Urinary bladder (tissue), 4 donors: ENCODE measurements around the gene PASK. TPM values are rescaled to one million over a fixed set of nuclear protein-coding genes. Genes with fewer than 3 reads are reported as not detected.

Experiments
- DNase-seq: peaks from one replicate; pipeline ENCODE4 v3.0.0-alpha.2; 2015; ENCODE audit errors: extremely low spot score
- H3K27ac ChIP-seq: one replicate; pipeline ENCODE4 v1.5.1; 2013; ENCODE audit warnings: low read depth, mild to moderate bottlenecking, moderate library complexity
- H3K36me3 ChIP-seq: one replicate; pipeline ENCODE4 v1.6.1; 2013; ENCODE audit warnings: mild to moderate bottlenecking, moderate library complexity; ENCODE audit not compliant: insufficient read depth
- H3K4me1 ChIP-seq: one replicate; pipeline ENCODE4 v1.6.1; 2013; ENCODE audit warnings: mild to moderate bottlenecking, moderate library complexity; ENCODE audit not compliant: insufficient read depth
- H3K4me3 ChIP-seq: one replicate; pipeline ENCODE4 v1.5.1; 2013; ENCODE audit warnings: low read depth, low read length
- whole genome bisulfite sequencing: extraction: QIAGEN DNeasy Blood & Tissue Kit; methylation state at CpG from one replicate; pipeline ENCODE4 v1.1.7; 2013; 5-methylcytosine and 5-hydroxymethylcytosine counted together
- polyA plus RNA-seq: library from polyadenylated mRNA; stranded (reverse); fragments of 200-250 nt; gene quantifications from one replicate; pipeline ENCODE4 v1.2.3, GENCODE V29; 2013
- total RNA-seq: library from RNA; depleted of rRNA; stranded (reverse); fragments of >200 nt; gene quantifications from one replicate; pipeline ENCODE4 v1.2.3, GENCODE V29; 2014
- donor health status: healthy with polysubstance abuse.
- donor health status: healthy.

Gene PASK
- total and polyA plus RNA-seq, 2 donors = 3.6 to 4.8 TPM

DNA sequence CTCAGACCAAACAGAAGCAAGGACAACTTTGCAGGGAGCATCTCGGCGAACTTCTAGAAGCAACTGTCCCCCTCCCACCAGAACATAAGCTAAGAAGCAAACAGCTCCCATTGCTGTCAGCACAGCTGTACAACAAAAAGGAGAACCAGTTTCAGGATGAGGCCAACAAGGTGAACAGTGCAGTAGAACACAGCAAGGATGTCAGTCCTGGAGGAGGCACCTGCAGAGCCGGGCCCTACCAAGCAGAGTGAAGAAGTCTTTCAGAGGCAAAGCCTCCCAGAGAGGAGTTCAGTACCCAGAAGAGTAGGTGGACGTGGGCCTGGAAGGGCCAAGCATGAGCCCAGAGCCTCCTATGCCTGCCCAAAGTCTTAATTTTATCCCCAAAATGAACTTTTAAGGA lies 1.0 kb downstream of the PASK start:
- H3K36me3 ChIP-seq = no peaks in the 10 kb centered on the region
- H3K4me1 ChIP-seq = no peaks in the 10 kb centered on the region
- no peak for DNase-seq
- H3K4me3 ChIP-seq = no peak overlapping the region
- 90% methylated on average over 4 of the region's 4 CpGs for WGBS
- H3K27ac ChIP-seq = no peak overlapping the region

DNA sequence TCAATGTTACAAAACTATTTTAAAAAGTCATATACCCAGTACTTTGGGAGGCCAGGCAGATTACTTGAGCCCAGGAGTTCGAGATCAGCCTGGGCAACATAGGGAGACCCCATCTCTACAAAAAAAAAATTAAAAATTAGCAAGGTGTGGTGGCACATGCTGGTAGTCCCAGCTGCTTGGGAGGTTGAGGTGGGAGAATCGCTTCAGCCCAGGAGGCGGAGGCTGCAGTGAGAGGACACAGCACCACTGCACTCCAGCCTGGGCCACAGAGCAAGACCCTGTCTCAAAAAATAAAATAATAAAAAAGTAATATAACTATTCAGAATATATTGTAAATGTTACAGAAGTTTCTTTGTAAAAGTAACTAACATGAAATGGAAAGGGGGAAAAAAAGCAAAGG lies 1.9 kb downstream of the PASK start:
- no peaks in the 10 kb centered on the region for H3K4me1 ChIP-seq
- H3K4me3 ChIP-seq = no peak overlapping the region
- DNase-seq = no peak
- H3K36me3 ChIP-seq = no peaks in the 10 kb centered on the region
- H3K27ac ChIP-seq = no peak overlapping the region
- 98% methylated on average over 3 of the region's 3 CpGs for WGBS

DNA sequence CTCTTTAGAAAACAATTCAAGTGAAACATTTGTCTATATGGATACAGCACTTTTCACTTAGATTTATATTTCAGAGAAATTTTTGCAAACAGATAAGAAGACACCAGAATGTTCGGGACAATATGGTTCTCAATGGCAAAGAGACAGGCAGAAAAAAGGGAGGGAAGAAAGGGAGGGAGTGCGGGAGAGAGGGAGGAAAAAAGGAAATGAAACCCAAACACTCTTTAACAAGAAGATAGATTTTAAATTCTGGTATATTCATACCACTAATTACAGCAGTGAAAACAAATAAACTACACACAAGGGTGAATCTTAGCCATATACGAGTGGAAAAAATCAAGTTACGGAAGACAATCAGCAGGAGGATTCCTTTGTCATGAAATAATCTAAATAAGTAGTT lies 3.0 kb downstream of the PASK start:
- 78% methylated on average over 4 of the region's 4 CpGs for WGBS
- DNase-seq = no peak
- Histone ChIP-seq H3K4me3 (no peak overlapping the region), H3K4me1 (no peaks in the 10 kb centered on the region), H3K27ac (no peak overlapping the region), H3K36me3 (no peaks in the 10 kb centered on the region)

DNA sequence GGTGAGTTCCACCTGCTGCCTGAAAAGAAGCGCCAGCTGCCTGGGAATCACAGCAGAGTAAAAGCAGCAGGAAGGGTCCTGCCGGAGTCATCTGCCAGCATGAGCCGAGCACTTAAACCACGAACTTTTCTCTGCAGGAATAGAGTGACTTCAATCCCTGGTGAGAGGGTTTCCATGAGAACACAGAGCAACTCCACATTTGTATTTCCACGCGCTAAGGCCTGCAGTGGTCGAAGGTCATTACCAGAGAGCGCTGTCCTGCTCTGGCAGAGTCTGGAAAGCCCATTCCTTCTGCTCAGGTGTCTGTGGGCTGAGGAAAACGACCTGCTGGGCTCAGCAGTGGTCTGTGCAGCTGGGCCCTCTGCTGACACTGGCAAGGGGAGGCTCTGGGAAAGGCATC lies 6.7 kb downstream of the PASK start:
- no peak for DNase-seq
- Histone ChIP-seq H3K4me1 (no peaks in the 10 kb centered on the region), H3K4me3 (no peak overlapping the region), H3K36me3 (no peaks in the 10 kb centered on the region), H3K27ac (no peak overlapping the region)
- WGBS = 89% methylated on average over 9 of the region's 9 CpGs

DNA sequence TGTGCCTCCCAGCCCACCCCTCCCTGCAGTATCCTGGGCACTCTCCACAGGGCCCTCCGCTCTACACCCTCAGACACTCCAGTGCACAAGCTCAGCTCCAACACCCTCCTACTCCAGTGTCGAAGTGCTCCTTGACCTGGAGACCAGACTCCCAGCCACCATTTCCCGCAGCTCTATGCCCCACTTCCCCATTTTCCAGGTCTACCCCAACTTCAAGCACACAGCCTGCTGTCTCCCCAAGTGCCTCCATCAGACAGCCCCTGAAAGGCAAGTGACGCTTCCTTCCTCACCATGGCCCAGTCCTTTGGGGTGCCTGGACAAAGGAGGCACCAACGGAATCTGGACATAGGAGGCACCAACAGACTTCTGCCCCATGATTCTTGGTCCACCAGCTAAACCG lies 7.2 kb downstream of the PASK start:
- Histone ChIP-seq H3K36me3 (no peaks in the 10 kb centered on the region), H3K27ac (no peak overlapping the region), H3K4me3 (no peak overlapping the region), H3K4me1 (no peaks in the 10 kb centered on the region)
- no peak for DNase-seq
- WGBS = 98% methylated on average over 6 of the region's 6 CpGs

DNA sequence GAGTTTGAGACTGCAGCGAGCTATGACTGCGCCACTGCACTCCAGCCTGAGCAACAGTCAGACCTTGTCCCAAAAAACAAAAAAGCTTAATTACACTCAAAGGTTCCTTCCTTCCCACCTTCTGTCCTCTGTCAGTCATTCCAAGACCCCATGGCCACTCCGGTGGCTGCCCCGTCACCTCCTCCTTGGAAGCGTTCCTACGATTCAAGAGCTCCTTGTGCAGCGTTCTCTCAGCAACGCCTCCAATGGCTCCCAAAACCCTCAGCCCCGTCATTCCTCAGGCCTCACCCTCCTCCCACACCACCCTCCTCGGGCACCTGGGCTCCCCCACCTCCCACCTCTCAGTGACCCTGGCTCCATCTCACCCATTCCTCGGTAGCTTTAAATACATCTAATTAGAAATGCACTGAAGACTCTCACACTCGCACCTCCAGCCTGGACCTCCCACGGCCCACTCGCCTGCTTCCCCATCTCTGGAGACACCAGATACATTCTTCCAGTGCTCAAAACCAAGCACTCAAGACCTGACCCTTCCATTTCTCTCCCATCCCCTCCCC lies 8.0 kb downstream of the PASK start:
- WGBS = 95% methylated on average over 14 of the region's 14 CpGs
- Histone ChIP-seq H3K36me3 (no peaks in the 10 kb centered on the region), H3K4me1 (no peaks in the 10 kb centered on the region), H3K27ac (no peak overlapping the region), H3K4me3 (no peak overlapping the region)
- DNase-seq = no peak

DNA sequence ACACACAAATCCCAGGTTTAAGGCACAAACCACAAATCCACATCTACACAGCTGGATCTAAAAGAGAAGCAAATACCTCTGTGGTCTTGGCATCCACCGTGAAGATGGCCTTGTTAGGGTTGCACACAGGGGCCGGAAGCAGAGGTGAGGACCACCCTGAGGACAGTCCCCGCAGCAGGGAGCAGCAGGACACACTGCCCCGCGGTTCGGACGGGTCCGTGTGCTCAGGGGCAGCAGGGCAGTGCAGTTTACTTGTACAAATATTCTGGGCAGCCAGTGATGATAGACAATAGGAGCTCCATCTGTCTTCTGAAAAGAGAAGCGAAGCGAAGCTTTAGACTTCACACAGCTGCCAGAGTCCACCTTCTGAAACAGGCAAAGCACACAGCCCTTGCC lies 8.8 kb downstream of the PASK start:
- H3K27ac ChIP-seq = no peak overlapping the region
- no peak for DNase-seq
- H3K4me1 ChIP-seq = no peaks in the 10 kb centered on the region
- no peak overlapping the region for H3K4me3 ChIP-seq
- WGBS = 96% methylated on average over 10 of the region's 10 CpGs
- H3K36me3 ChIP-seq = no peaks in the 10 kb centered on the region

DNA sequence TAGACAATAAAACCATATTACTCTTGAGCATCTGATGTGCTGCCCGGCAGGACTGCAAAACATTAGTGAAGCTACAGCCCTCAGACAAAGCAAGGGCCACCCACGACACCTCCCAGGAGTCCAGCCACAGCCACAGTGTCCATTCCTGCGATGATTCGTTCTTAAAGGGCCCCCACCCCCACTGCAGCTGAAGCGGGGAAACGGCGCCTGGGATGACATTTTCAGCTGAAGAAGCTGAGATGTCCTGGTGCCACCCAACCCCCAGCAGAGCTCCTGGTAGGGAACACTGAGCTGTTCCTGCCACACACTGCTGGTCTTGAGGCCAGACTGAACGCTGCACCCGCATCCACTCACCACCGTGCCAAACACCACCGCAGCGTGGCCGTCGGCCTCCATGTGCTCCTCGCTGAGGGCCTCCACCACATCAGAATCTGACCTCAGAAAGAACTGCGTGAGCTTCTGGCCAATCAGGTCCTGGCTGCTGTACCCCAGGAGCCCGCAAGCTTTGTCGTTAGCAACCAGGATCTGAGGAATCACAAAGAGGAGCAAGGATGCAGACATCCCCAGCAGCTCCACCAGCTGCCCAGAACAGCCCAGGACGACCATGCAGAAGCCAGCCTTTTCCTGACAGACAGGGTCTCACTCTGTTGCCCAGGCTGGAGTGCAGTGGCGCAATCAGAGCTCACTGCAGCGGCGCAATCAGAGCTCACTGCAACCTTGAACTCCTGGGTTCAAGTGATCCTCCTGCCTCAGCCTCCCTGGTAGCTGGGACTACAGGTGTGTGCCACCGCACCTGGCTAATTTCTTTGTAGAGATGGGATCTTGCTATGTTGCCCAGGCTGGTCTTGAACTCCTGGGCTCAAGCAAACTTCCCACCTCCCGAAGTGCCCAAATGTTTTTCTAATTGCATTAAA lies 9.5 kb downstream of the PASK start:
- no peak for DNase-seq
- Histone ChIP-seq H3K4me1 (no peaks in the 10 kb centered on the region), H3K4me3 (no peak overlapping the region), H3K27ac (no peak overlapping the region), H3K36me3 (no peaks in the 10 kb centered on the region)
- 96% methylated on average over 24 of the region's 24 CpGs for WGBS

DNA sequence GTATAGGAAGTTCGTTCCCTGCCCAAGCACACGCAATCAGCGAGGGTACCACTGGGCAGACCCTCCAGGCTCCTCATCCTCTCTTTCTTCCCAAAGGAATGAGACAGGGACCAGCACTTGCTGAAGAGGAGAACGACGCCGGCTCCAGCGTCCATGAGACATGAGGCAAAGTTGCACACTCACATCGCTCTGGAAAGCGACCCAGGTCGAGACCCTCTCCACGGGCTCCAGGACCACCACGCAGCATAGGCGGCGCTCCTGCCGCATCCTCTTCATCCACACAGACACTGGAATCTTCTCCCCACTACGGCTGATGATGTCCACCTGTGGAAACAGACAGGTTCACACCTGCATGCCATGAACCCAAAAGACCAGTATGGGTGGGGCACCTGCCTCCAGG lies 10.8 kb downstream of the PASK start:
- 96% methylated on average over 16 of the region's 16 CpGs for WGBS
- H3K27ac ChIP-seq = no peak overlapping the region
- H3K36me3 ChIP-seq = no peaks in the 10 kb centered on the region
- no peak for DNase-seq
- no peaks in the 10 kb centered on the region for H3K4me1 ChIP-seq
- H3K4me3 ChIP-seq = no peak overlapping the region

DNA sequence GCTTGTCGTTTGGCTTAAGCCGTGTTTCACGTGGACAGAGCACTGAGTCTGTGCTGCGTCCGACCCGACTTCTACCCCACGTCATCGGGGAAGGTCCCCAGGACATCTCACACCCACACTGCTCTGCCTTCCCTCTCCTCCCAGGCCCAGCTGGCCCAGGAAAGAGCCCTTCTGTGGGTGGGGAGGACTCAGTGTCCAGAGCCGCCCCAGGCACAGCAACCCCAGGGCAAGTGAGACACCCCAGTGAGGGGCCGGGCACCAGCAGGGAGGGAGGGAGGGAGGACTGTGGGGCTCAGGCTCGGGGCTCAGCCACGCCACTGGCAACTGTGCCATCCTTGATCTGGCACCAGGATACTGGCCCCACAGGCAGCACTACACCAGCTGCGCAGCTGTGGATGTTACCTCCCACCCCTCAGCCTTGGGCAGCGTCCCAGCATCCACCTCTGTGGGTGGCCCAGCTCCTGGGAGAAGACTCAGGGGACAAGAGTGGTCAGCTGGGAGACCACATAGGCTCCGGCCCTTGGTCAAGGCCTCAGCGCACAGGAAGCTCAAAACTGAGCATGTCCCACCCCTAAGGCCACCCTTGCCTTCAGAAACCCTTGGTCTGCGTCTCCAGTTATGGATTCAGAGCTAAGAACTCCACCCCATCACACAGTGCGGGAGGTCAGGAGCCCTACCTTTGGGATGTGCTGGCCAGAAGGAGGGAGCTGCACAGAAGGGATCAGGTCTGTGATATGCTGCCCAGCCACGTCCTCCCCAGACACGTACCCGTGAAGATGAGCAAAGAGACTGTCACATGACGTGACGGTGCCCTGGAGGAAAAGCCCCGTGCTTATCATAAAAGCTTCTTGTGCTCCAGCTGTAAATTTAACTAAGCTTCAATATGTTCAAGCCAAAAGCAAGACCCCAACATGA lies 11.7 kb downstream of the PASK start:
- Histone ChIP-seq H3K27ac (no peak overlapping the region), H3K4me3 (no peak overlapping the region), H3K4me1 (no peaks in the 10 kb centered on the region), H3K36me3 (no peaks in the 10 kb centered on the region)
- DNase-seq = no peak
- WGBS = 89% methylated on average over 24 of the region's 24 CpGs

DNA sequence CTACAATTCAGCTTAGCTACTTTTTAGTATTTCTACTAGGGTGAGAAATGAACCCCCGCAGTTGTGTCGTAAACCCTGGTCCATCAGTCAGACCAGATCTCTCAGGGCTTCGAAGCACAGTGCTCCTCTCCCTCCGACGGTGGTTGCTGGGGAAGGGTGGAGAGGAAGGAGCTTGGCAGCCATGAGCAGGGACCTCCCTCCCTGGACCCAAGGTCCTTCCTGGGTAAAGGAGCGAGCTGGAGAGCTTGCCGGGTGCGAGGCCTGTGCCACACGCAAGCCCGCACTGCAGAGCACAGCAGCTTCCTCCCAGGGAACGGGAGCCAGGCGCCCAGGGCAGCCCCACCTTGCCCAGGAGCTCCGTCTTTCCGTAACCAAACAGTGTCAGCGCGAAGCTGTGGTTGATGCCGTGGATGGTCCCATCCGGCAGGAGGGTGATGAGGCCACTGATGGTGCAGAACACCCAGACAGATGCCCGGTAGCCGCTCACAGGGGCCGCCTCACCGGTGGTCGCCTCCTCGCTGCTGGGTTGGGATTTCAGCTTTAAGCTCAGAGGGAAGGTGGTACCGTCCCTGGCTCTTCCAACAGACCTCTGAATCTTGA lies 12.5 kb downstream of the PASK start:
- 95% methylated on average over 25 of the region's 25 CpGs for WGBS
- no peak for DNase-seq
- H3K4me3 ChIP-seq = no peak overlapping the region
- H3K27ac ChIP-seq = no peak overlapping the region
- H3K36me3 ChIP-seq = no peaks in the 10 kb centered on the region
- H3K4me1 ChIP-seq = no peaks in the 10 kb centered on the region

DNA sequence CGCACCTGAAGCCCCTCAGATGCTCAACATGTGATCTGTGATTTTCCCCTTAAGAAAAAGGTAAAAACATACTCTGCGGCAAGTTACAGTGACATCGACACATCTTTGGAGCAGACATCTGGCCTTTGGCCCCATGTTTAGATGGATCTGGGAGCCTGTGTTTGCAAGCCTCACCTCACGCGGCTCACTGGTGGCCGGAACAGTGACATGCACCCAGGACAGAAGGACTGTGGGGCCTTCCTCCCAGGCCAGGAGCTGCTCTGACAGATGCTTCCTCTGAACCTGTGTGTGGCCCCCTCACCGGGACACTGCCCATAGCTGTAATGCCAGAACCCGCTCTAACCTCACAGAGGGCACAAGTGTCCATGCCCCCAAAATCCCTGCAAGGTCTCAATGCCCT lies 13.1 kb downstream of the PASK start:
- 94% methylated on average over 8 of the region's 8 CpGs for WGBS
- no peak overlapping the region for H3K4me3 ChIP-seq
- DNase-seq = no peak
- H3K36me3 ChIP-seq = no peaks in the 10 kb centered on the region
- H3K27ac ChIP-seq = no peak overlapping the region
- H3K4me1 ChIP-seq = no peaks in the 10 kb centered on the region

DNA sequence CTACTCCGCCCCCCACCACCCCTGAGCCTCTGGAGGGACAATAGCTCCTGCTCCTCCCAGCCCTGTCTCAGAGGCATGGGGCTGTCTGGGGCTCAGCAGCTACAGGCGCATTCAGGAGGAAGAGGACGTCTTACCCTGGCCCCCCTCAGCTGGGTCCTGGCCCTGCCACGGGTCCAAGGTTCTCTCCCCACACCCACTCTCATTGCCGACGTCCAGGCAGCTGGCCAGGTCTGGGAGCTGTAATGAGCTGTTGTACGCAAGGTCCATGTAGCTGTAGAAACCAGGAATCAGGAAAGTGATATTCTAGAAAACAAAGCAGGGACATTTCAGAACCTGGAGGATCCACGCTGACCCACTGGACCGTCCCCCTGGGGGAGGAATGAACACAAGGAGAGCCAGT lies 13.5 kb downstream of the PASK start:
- no peak overlapping the region for H3K27ac ChIP-seq
- DNase-seq = no peak
- WGBS = 79% methylated on average over 9 of the region's 9 CpGs

More for the DNA sequence above, 13.5 kb downstream of the PASK start:
- Histone ChIP-seq H3K4me1 (no peaks in the 10 kb centered on the region), H3K36me3 (no peaks in the 10 kb centered on the region), H3K4me3 (no peak overlapping the region)
